AG20443 (cell line): ENCODE results near the gene LARP7.
"Not testable (repeated sequence)": the region's sequence is repeated elsewhere in the genome, so short reads cannot be mapped to it uniquely, and the experiment has no call there.

ENCODE experiments used
- DNase-seq: peaks from one replicate; pipeline ENCODE4 v3.0.0; 2012; ENCODE audit warnings: low spot score, mixed read lengths

Gene LARP7

GRCh38 chr4:112650332-112650731 lies 13.4 kb downstream of the LARP7 start:
- no peak for DNase-seq

GRCh38 chr4:112651641-112652040 lies 14.7 kb downstream of the LARP7 start:
- no peak for DNase-seq

- DNase-seq = no peak
Measured at GRCh38 chr4:112652216-112652615, 15.3 kb downstream of the LARP7 start.

DNA sequence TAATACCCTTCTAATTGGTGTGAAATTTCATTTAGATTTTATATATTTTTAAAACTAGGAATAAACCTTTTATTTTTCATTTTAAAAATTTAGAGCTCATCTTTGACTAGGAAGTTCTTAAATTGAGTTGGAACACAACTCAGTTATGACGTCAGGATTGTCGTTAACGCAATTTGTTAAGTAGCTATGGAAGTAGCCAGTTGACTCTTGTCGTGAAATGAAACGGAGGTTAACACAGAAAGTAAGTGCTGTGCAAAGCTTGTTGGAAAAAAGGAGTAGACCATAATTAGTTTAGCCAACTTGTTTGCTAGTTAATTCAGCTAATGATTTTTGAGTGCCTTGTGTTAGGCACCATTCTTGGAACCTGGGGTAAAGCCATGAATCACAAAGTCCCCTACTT lies 18.3 kb downstream of the LARP7 start:
- DNase-seq = no peak

- not testable (repeated sequence) for DNase-seq
Measured at GRCh38 chr4:112656115-112656514, 19.2 kb downstream of the LARP7 start.

GRCh38 chr4:112664611-112665010 lies 27.7 kb downstream of the LARP7 start:
- no peak for DNase-seq

GRCh38 chr4:112668131-112668530 lies 31.2 kb downstream of the LARP7 start:
- DNase-seq = no peak

DNA sequence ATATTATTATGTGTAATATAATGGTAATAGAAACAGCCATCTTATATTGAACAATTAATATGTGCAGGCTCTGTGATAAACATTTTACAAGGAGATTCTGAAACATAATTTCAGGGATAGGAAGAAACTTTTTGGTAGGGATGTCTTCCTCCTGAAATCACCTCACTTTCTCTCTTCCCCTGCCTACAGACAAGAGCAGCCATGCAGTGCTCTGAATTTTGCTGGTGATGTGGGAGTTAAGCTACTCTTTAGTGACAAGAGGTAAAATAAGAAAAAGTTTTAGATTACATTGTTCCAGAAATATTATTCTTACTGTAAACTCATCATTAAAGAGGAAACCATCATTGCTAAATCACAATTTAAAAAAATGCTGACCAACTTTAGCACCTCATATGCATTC lies 36.1 kb downstream of the LARP7 start:
- no peak for DNase-seq

- no peak for DNase-seq
Measured at GRCh38 chr4:112673686-112674085, 36.7 kb downstream of the LARP7 start.

DNA sequence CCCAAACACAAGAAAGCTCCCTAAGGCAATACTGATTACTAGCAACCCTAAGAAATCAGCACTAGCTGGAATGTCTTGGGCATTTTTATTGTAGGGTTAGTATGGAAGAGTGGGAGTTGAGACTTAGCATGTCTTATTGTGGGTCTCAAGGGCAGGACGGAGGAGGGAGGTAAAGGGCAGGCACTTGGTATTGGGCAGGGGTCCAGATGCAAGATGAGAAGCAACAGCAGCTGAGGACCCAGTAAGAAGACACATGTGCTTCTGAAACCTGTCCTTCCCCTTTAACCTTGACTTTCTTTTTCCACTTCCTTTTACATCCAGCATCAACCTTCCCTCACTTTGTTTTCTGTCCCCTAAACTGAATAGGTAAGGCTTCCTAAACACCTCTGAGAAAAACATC lies 37.4 kb downstream of the LARP7 start:
- DNase-seq = no peak

DNA sequence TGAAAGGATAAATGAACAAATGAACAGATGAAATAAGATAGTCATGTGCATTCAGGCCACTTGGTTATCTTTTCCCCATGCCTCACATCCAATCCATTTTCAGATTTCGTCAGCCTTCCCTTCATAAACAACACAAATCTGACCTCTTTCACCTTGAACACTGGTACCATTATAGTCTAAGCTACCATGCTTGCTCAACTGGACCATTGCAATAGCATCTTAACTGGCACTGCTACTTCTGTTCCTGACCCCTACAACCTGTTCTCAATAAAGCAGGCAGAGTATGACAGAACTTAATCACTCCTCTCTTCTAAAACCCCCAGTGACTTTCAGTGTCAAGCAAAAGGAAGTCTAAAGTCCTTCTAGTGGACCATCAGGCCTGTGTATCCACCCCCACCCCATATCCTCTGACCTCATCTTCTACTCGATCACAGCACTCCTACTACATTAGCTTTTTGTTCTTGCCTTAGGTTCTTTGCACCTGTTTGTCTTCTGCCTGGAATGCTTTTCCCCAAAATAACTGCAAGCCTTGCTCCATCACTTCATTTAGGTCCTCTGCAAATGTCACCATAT lies 40.7 kb downstream of the LARP7 start:
- no peak for DNase-seq

GRCh38 chr4:112680996-112681395 lies 44.1 kb downstream of the LARP7 start:
- DNase-seq = no peak

DNA sequence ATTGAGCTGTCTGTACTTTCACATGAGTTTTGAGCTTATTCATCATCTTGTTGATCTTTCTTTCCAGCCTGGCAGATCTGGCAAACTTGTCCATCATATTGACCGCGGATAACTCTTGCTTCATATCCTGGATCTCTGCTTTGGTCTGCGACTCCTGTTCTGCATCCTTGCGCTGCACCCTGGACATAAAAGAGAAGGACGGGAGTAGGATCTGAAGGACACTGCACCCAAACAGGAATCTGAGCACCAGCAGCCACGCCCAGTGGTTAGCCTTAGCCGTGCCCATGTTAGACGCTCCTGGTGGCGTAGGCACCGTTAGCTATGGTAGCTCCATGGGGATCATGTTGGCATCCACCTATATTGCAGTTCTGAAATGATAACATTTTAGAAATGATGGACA lies 56.6 kb downstream of the LARP7 start:
- no peak for DNase-seq

DNA sequence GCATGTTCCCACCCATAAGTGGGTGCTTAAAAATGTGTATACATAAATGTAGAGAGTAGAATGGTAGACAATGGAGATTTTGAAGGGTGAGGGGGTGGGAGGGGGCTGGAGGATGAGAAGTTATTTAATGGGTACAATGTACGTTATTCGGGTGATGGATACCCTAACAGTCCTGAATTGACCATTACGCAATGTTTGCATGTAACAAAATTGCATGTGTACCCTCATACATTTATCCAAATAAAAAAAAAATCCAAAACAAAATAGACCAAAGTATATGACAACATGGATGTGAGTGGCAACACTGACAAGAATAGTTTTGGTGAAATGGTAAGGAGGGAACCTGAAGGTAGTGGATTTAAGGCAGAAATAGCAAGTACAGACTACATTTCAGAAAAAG lies 63.7 kb downstream of the LARP7 start:
- DNase-seq = no peak

DNA sequence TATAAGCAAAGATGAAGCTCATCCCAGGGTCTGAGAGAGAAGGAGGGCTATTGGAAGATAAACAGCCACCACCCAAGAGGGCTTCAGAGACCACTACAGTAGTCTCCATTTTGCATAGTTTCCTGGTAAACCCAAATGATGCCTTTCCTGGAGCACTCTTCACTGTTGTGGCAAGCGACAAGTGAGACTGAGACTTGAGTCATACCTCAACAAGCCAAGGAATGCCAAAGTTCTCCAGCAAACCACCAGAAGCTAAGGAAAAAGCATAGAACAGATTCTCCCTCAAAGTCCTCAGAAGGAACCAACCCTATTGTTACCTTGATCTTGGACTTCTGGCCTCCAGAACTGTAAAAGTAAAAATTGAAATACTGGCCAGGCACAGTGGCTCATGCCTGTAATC lies 65.9 kb downstream of the LARP7 start:
- peak; percentile 22 for DNase-seq

GRCh38 chr4:112704322-112704721 lies 67.4 kb downstream of the LARP7 start:
- DNase-seq = no peak

- DNase-seq = peak; percentile 66
Measured at GRCh38 chr4:112704991-112705845, 68.3 kb downstream of the LARP7 start.

GRCh38 chr4:112705891-112706839 lies 69.2 kb downstream of the LARP7 start:
- DNase-seq = peak; percentile 20

DNA sequence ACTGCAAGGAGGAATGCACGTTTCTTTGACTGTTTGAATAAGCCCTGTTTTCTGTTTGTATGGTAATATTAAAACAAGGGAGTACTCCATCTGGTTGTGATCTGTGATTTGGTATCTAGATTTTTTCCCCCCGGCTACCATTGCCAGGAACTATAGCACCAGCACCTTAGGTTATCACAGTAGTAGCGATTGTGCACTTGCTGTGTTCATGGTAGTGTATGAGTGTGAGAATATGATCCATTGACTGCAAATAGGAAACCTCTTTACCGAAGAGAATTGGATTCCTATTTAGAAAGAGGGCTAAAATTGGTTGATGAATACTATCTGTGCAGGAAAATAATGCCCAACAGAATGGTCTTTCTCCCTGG lies 69.9 kb downstream of the LARP7 start:
- no peak for DNase-seq
